NCI-H345 treated with DMSO at 0.1 percent for 48 hours (cell line): ENCODE measurements around the gene LYPD1.

Experiments
- DNase-seq: peaks from one replicate; lab custom pipeline; 2025; ENCODE audit not compliant: unreplicated experiment; lab: John Stamatoyannopoulos, UW

The LYPD1 gene

GRCh38 chr2:132599556-132599955 lies 70.4 kb downstream of the LYPD1 start:
- no peak for DNase-seq

- no peak for DNase-seq
Observed at GRCh38 chr2:132598536-132598935, 71.5 kb downstream of the LYPD1 start.

GRCh38 chr2:132597831-132598230 lies 72.2 kb downstream of the LYPD1 start:
- DNase-seq: no peak

GRCh38 chr2:132597166-132597565 lies 72.8 kb downstream of the LYPD1 start:
- DNase-seq: no peak

- no peak for DNase-seq
Observed at GRCh38 chr2:132595693-132596092, 74.3 kb downstream of the LYPD1 start.

- no peak for DNase-seq
Observed at GRCh38 chr2:132595186-132595585, 74.8 kb downstream of the LYPD1 start.
